ENCODE data around the gene LECT2.

DNA sequence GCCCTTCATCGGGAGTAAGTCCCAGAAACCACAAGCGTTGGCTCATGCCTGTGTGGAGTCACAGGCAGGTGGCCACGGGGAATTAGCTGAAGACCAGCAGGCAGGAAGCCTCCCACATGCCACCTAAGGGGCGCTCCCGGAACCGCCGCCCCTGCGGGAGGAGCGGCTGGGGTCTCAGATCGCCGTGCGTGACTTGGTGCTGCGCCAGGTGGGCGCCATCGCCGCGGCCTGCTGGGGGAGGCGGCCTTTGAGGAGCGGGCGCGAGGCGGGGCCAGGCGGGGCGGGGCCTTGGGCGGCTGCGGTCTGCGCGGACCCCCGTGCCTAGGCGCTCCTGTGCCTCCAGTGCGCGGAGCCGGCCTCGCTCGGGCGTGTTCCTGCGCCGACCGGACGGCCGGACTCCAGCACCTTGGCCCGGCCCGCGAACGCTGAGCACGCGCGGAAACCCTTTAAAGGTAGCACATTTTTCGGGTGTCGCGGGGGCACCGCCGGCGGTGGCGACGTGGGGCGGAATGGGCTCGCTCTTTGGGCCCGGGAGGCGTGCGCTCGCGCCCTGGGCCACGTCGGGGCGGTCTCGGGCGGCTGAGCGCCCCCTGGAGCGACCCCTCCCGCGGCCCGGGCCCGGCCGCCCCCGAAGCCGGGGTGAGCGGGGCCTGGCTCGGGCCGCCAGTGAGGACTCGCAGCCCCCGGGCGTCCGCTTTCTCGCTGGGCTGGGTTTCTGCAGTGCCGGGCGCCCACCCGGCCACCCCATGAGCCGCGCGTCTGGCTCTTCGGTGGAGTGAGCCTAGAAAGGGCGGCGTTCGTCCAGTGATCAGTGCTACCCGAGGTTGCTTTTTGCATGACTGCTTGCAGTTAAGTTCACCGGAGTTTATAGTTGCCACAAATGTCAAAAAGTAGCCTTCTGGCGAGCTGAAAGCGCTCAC lies 24.5 kb downstream of the LECT2 start:
- TF ChIP-seq CTCF (IDR thresholded peaks at IDR 0.05), result no peak
- no peak for TF ChIP-seq TCF7L2 (IDR thresholded peaks at IDR 0.05; ENCODE audit: low read depth, low read length)
- TF ChIP-seq POLR2AphosphoS5 (IDR thresholded peaks at IDR 0.05; ENCODE audit: low read depth, low read length), result no peak
